OCI-LY3 (cell line): Measurements from ENCODE around the gene EXD2.

Source experiments
- H2AFZ ChIP-seq: fragments of 200-600, 300-600 bp; shearing (Covaris generic); 2 replicates; pipeline ENCODE4 v1.6.0; 2014; ENCODE audit warnings: antibody characterized with exemption, low read depth, low read length
- H3K27ac ChIP-seq: fragments of 200-600, 300-600 bp; sonication (generic); 2 replicates; pipeline ENCODE4 v1.5.1; 2014; ENCODE audit warnings: mild to moderate bottlenecking, low read length, moderate library complexity, mixed read lengths
- H3K27me3 ChIP-seq: fragments of 200-600, 300-600 bp; sonication (generic); 2 replicates; pipeline ENCODE4 v1.6.1; 2014; ENCODE audit warnings: low read depth, low read length, mixed read lengths
- H3K36me3 ChIP-seq: fragments of 200-600, 300-600 bp; sonication (generic); replicated peaks from 2 replicates; pipeline ENCODE3; 2014; ENCODE audit warnings: low read depth, low read length, mixed read lengths
- H3K4me1 ChIP-seq: fragments of 300-600, 200-600 bp; sonication (generic); 2 replicates; pipeline ENCODE4 v1.6.1; 2014; ENCODE audit warnings: low read length, mixed read lengths
- H3K4me2 ChIP-seq: fragments of 200-600, 300-600 bp; sonication (generic); 2 replicates; pipeline ENCODE4 v1.6.1; 2014; ENCODE audit warnings: low read length, mixed read lengths
- H3K4me3 ChIP-seq: fragments of 300-600, 200-600 bp; sonication (generic); 2 replicates; pipeline ENCODE4 v1.5.1; 2014; ENCODE audit warnings: antibody characterized with exemption, mild to moderate bottlenecking, low read length, moderate library complexity
- H3K79me2 ChIP-seq: fragments of 300-600, 200-600 bp; shearing (Covaris generic); 2 replicates; pipeline ENCODE4 v1.6.1; 2014; ENCODE audit warnings: mild to moderate bottlenecking, low read length, mixed read lengths
- H3K9ac ChIP-seq: fragments of 300-600, 200-600 bp; shearing (Covaris generic); 2 replicates; pipeline ENCODE4 v1.6.0; 2014; ENCODE audit warnings: mild to moderate bottlenecking, low read length, moderate library complexity
- H3K9me3 ChIP-seq: fragments of 200-600, 300-600 bp; shearing (Covaris generic); 2 replicates; pipeline ENCODE4 v1.6.1; 2014; ENCODE audit warnings: low read length, mixed read lengths; ENCODE audit not compliant: insufficient read depth
- H4K20me1 ChIP-seq: fragments of 200-600, 300-600 bp; sonication (generic); 2 replicates; pipeline ENCODE4 v1.6.1; 2016; ENCODE audit warnings: low read length, mixed read lengths; ENCODE audit not compliant: insufficient read depth
- EZH2phosphoT487 ChIP-seq: fragments of 200-600 bp; shearing (Covaris generic); IDR thresholded peaks from 2 replicates; pipeline ENCODE4 v1.6.1; 2018; ENCODE audit warnings: antibody characterized with exemption, mixed run types, low read depth
- TF ChIP-seq, protein P1 (sequence below): fragments of 200-600, 300-600 bp; sonication (generic); IDR thresholded peaks from 2 replicates; pipeline ENCODE4 v1.5.1; 2014; ENCODE audit warnings: antibody characterized with exemption, low read length, low read depth

The EXD2 gene

DNA sequence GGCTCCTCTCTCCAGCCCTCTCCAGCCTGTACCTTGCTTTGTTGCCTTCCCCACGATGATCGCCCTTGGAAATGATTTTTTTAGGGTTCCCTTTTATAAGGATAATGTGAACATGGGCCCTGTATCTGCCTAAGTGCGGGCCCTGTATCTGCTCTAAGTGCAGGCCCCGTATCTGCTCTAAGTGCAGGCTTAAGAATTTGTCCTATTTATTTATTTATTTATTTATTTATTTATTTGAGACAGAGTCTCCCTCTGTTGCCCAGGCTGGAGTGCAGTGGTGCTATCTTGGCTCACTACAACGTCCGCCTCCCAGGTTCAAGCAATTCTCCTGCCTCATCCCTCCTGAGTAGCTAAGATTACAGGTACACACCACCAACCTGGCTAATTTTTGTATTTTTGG is 91.2 kb downstream of the EXD2 start:
- Histone ChIP-seq H3K9me3 (no peaks in the 10 kb centered on the region), H3K4me1 (peaks cover 21% of the 10 kb centered on the region), H3K79me2 (no peaks in the 10 kb centered on the region), H4K20me1 (no peaks in the 10 kb centered on the region), H3K9ac (no peak overlapping the region), H3K4me2 (peak overlapping the region; percentile 70), H3K36me3 (no peaks in the 10 kb centered on the region), H3K27me3 (no peaks in the 10 kb centered on the region; the same call in 1 of the 2 replicates), H3K4me3 (no peak overlapping the region), H2AFZ (no peak overlapping the region), H3K27ac (no peak overlapping the region)
- TF ChIP-seq EZH2phosphoT487 = no peak
- TF ChIP-seq, protein P1, sequence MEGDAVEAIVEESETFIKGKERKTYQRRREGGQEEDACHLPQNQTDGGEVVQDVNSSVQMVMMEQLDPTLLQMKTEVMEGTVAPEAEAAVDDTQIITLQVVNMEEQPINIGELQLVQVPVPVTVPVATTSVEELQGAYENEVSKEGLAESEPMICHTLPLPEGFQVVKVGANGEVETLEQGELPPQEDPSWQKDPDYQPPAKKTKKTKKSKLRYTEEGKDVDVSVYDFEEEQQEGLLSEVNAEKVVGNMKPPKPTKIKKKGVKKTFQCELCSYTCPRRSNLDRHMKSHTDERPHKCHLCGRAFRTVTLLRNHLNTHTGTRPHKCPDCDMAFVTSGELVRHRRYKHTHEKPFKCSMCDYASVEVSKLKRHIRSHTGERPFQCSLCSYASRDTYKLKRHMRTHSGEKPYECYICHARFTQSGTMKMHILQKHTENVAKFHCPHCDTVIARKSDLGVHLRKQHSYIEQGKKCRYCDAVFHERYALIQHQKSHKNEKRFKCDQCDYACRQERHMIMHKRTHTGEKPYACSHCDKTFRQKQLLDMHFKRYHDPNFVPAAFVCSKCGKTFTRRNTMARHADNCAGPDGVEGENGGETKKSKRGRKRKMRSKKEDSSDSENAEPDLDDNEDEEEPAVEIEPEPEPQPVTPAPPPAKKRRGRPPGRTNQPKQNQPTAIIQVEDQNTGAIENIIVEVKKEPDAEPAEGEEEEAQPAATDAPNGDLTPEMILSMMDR = no peak

DNA sequence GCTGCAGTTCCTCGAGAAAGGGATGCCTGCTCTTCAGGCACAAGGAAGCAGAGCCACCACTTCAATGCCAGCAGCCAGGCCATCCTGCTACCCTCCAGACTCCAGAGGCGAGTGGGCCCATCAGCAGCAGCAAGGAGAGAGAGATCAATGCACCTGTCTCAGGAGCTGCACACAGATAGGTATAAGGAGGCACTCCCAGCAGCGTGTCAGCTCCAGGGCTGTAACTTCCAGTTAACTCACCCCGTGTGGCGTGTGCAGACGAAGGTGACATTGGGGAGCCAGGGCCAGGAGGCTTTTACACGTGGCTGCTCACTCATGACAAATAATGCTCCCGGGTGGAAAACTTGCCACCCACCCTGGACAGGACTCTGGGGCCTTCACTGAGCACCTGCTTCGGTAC is 92.9 kb downstream of the EXD2 start:
- H3K9ac ChIP-seq = no peak overlapping the region
- no peaks in the 10 kb centered on the region; the same call in 1 of the 2 replicates for H3K27me3 ChIP-seq
- no peak overlapping the region for H3K4me2 ChIP-seq
- TF ChIP-seq EZH2phosphoT487 = no peak
- TF ChIP-seq, protein P1 = no peak
- peaks cover 21% of the 10 kb centered on the region for H3K4me1 ChIP-seq
- no peaks in the 10 kb centered on the region for H3K79me2 ChIP-seq
- no peak overlapping the region for H3K27ac ChIP-seq
- no peaks in the 10 kb centered on the region for H3K9me3 ChIP-seq
- H3K4me3 ChIP-seq = no peak overlapping the region
- no peak overlapping the region for H2AFZ ChIP-seq
- no peaks in the 10 kb centered on the region for H3K36me3 ChIP-seq
- H4K20me1 ChIP-seq = no peaks in the 10 kb centered on the region

DNA sequence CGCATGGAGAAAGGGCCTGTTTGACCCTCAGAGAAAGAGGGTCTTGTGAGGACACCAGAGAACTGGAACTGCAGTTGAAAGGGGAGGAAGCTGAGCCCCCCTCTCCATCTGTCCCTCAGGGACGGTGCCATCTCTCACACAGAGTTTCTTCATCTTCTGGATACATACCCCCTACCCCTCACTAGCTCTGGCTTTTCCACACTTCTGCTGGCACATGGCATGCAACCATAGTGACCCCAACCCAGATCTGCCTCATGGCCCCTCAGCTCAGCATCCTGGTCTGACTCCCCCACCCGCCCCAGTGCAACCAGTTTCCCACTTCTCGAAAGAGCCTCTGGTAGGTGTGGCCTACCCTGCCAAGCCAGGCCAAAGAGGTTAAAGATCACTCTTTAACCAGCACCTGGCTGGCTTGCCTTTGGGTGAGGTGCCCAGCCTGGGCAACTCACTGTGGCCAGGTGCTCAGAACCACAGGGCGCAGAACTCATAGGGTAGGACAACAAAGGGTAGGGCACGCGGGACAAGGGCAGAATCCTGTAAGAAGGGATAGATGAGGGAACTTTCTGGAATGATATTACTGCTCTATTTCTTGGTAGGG is 94.5 kb downstream of the EXD2 start:
- TF ChIP-seq, protein P1 = no peak
- TF ChIP-seq EZH2phosphoT487 = no peak
- no peak overlapping the region for H3K4me3 ChIP-seq
- no peaks in the 10 kb centered on the region for H4K20me1 ChIP-seq
- H3K27me3 ChIP-seq = no peaks in the 10 kb centered on the region; the same call in 1 of the 2 replicates
- H3K27ac ChIP-seq = no peak overlapping the region
- no peak overlapping the region for H3K4me2 ChIP-seq
- peaks cover 19% of the 10 kb centered on the region for H3K4me1 ChIP-seq
- H3K9ac ChIP-seq = no peak overlapping the region
- no peaks in the 10 kb centered on the region for H3K79me2 ChIP-seq
- no peaks in the 10 kb centered on the region for H3K9me3 ChIP-seq
- no peaks in the 10 kb centered on the region for H3K36me3 ChIP-seq
- no peak overlapping the region for H2AFZ ChIP-seq

DNA sequence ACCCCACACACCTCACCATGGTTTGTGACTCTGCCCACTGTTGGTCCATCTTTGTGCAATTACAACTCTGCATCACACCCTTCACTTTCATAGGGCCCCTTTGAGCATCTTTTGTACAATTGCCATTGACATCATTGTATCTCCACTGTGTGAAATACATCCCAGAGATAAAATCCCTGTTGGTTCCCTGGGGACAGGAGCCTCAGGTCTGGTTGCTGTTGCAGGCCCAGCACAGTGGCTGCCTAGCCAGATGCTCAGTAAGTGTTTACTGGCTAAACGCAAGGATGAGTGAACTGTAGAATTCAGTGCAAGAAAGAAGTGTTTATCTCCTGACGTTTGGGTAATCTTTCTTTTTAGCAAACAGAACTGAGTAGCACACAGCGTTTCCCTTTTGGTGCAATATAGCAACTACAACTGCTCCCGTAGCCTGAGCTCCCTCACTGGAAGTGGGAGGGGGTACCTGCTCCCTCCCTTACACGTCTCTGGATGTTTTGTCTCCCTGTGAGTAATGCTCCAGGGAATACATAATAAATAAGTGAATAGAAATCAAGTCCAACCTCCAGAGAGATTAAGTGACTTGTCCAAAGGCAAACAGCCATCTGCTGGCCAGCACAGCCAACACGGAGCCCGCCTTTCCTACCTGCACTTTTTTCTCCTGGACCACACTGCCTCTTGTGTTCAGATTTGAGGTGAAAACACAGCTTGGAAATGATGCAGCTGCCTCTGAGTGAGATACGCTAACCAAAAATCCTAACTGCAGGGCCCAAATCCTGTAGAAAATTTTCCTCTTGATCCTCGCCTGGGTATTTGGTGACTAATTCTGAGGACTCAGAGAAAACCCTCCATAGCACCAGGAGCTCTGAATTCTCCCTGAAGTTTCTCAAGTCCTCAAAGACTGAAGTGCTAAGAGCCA is 96.1 kb downstream of the EXD2 start:
- Histone ChIP-seq H3K27ac (no peak overlapping the region), H3K79me2 (no peaks in the 10 kb centered on the region), H3K4me3 (no peak overlapping the region), H3K4me2 (no peak overlapping the region), H3K36me3 (no peaks in the 10 kb centered on the region), H2AFZ (no peak overlapping the region; the same call in 1 of the 2 replicates), H3K9ac (no peak overlapping the region), H3K9me3 (no peaks in the 10 kb centered on the region), H3K27me3 (no peaks in the 10 kb centered on the region; the same call in 1 of the 2 replicates), H4K20me1 (no peaks in the 10 kb centered on the region), H3K4me1 (peaks cover 3% of the 10 kb centered on the region)
- TF ChIP-seq, protein P1 = no peak; the same call in 1 of the 2 replicates
- no peak for TF ChIP-seq EZH2phosphoT487
